Body of pancreas (tissue), 4 donors: ENCODE results near the gene SPOCD1. TPM values are rescaled to one million over a fixed set of nuclear protein-coding genes. Genes with fewer than 3 reads are reported as not detected.
A peak's percentile ranks its signal among the peaks of the same experiment; 100 is the strongest.

ENCODE experiments used
- ATAC-seq: fragments of 150-250 bp; one replicate; pipeline ENCODE4 v1.9.1; 2016
- DNase-seq, 4 donors: peaks; one replicate each; pipeline ENCODE4 v3.0.0-alpha.2; 2019
- H3K27ac ChIP-seq, 4 donors: fragments of 200-600 bp; sonication (generic); 1 replicate in 3 of 4; 2 replicates in 1 of 4; pipeline versions ENCODE4 v1.5.1 to v1.6.1; 2016 to 2019; ENCODE audit warnings: mild to moderate bottlenecking in 1 of 4, mixed read lengths in 1 of 4, moderate library complexity in 1 of 4
- H3K27me3 ChIP-seq, 2 donors: fragments of 200-600 bp; sonication (generic); one replicate each; pipeline ENCODE4 v1.6.0; 2016; ENCODE audit warnings: mild to moderate bottlenecking in 1 of 2
- H3K36me3 ChIP-seq, 2 donors: fragments of 200-600 bp; sonication (generic); replicated peaks in 1 of 2; 2 replicates each; pipeline ENCODE4 v1.5.1; 2016; ENCODE audit warnings: low read depth in 2 of 2; ENCODE audit not compliant: insufficient read depth in 1 of 2
- H3K4me1 ChIP-seq: fragments of 200-600 bp; sonication (generic); one replicate; pipeline ENCODE4 v1.6.0; 2016
- H3K4me3 ChIP-seq, 2 donors: fragments of 200-600 bp; sonication (generic); 1 replicate in 1 of 2; 2 replicates in 1 of 2; pipeline ENCODE4 v1.5.1; 2016 to 2019
- H3K9me3 ChIP-seq, 3 donors: fragments of 200-600 bp; sonication (generic); 1 replicate in 2 of 3; 2 replicates in 1 of 3; pipeline ENCODE4 v1.5.1; 2016
- POLR2A ChIP-seq, 3 donors: fragments of 450-650 bp; IDR thresholded peaks; one replicate each; pipeline ENCODE4 v1.6.1; 2016; ENCODE audit warnings: antibody characterized with exemption in 3 of 3, mild to moderate bottlenecking in 2 of 3
- WGBS, 2 donors: methylation state at CpG; one replicate each; pipeline ENCODE4 v1.1.5; 2017; 5-methylcytosine and 5-hydroxymethylcytosine counted together
- intact Hi-C: fragments of 100-400 bp; cut with DNase I; formaldehyde crosslinking; loops from one replicate; pipeline ENCODE4 v1.15.1; 2023
- total RNA-seq, 2 donors: library from RNA; depleted of rRNA; stranded (reverse); fragments of >200 nt; gene quantifications; one replicate each; pipeline ENCODE4 v1.1.0, GENCODE V29; 2016
- TF ChIP-seq, protein P1 (sequence below), 7 experiments: fragments of 450-650 bp in 4 of 7; fragments of 200-600 bp in 3 of 7; sonication (generic) in 3 of 7; IDR thresholded peaks; one replicate each; pipeline ENCODE4 v1.5.1; 2016 to 2019; ENCODE audit warnings: antibody characterized with exemption in 7 of 7

SPOCD1 gene
- total RNA-seq, 2 donors from 2014 or later, result 0.26 TPM; not detected in 1

DNA sequence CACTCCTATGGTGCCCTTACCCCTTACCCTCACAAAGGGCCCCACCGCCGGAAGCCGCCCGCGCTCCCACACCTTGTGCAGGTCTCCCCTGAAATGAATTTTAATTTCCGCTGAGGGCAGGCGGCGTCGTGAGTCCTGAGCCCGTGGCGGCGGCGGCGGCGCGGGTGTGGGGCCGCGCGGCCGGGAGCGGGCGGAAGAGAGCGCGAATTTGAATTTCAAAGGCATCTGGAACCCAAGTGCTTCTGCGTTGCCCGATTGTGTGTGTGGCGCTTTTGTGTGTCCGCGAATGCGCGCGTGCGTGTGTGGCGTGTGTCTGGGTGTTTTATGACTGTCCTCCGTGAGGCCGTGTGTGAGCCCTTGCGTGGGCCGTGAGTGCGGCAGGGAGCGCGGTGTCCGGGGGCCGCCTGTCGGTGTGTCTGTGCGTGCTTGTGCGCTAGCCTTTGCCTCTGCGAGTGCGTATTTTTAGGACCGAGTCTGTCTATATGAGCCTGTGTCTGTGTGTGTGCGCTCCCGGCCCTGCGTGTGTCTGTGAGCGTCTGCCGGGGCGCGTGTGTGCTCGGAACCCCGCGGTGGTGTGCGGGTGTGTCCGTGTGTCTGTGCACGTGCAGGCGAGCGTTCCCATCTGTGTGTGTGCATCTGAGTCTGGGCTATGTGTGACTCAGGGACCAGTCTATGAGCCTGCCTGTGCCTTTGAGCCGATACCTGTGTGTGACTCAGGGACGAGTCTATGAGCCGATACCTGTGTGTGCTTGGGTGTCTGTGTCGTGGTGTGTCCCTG, 43.7 kb downstream of the SPOCD1 start:
- Histone ChIP-seq H3K9me3 (no peaks in the 10 kb centered on the region), H3K4me1 (peaks cover 17% of the 10 kb centered on the region), H3K4me3 (no peak overlapping the region), H3K27ac (no peak overlapping the region), H3K36me3 (no peaks in the 10 kb centered on the region), H3K27me3 (peaks cover 0 to 19% of the 10 kb centered on the region in 2 donors)
- 11 to 13% methylated on average over 19 to 68 of the region's 68 CpGs for WGBS, 2 donors
- intact Hi-C loops, result no loop called here
- ATAC-seq (peak; percentile 47), DNase-seq (peak in 2 of 4 donors; percentile 17 to 35)
- TF ChIP-seq, protein P1, sequence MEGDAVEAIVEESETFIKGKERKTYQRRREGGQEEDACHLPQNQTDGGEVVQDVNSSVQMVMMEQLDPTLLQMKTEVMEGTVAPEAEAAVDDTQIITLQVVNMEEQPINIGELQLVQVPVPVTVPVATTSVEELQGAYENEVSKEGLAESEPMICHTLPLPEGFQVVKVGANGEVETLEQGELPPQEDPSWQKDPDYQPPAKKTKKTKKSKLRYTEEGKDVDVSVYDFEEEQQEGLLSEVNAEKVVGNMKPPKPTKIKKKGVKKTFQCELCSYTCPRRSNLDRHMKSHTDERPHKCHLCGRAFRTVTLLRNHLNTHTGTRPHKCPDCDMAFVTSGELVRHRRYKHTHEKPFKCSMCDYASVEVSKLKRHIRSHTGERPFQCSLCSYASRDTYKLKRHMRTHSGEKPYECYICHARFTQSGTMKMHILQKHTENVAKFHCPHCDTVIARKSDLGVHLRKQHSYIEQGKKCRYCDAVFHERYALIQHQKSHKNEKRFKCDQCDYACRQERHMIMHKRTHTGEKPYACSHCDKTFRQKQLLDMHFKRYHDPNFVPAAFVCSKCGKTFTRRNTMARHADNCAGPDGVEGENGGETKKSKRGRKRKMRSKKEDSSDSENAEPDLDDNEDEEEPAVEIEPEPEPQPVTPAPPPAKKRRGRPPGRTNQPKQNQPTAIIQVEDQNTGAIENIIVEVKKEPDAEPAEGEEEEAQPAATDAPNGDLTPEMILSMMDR (IDR thresholded peaks at IDR 0.05), result no peak
- no peak for TF ChIP-seq POLR2A (IDR thresholded peaks at IDR 0.05)

DNA sequence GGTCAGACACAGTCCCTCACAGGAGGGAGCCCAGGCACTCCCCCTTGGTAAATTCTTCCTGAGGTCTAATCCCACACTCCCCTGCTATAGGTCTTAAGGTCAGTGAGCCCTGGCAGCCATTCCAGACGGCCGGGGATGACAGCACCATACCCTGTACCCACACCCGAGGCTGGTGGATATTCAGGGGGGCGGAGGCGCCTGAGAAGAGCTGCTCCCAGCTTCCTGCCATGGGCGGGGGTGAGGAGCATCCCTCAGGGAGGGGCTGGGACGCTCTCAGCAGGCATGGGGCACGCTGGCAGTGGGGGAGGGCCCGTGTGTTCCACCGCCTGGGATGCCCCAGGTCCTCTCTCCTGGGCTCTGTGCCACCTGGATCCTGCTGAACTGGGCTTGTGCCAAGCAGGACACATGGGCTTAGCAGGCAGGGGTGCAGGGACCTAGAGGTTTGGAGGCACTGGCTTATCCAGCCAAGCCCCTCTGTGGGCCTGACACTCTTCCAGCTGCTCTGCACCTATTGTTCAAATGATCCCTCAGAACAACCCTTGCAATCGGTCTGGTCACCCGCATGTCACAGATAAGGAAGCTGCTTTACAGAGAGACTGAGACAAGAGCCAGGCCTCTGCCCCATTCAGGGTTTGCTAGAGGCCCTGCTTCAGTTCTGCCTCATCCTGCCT, 46.0 kb downstream of the SPOCD1 start:
- peak in 3 of 4 donors; percentile 33 to 54 (median 53) for DNase-seq
- H3K27me3 ChIP-seq, result peaks cover 0 to 19% of the 10 kb centered on the region in 2 donors
- H3K9me3 ChIP-seq, result no peaks in the 10 kb centered on the region
- no peak overlapping the region for H3K27ac ChIP-seq
- WGBS, 2 donors, result 39 to 45% methylated on average over 2 to 10 of the region's 12 CpGs
- no peak for TF ChIP-seq POLR2A (IDR thresholded peaks at IDR 0.05)
- TF ChIP-seq, protein P1 (IDR thresholded peaks at IDR 0.05), result no peak
- H3K4me3 ChIP-seq, result no peak overlapping the region
- intact Hi-C loops, result no loop called here
- H3K4me1 ChIP-seq, result peaks cover 17% of the 10 kb centered on the region
- peak; percentile 7 for ATAC-seq
- no peaks in the 10 kb centered on the region for H3K36me3 ChIP-seq

DNA sequence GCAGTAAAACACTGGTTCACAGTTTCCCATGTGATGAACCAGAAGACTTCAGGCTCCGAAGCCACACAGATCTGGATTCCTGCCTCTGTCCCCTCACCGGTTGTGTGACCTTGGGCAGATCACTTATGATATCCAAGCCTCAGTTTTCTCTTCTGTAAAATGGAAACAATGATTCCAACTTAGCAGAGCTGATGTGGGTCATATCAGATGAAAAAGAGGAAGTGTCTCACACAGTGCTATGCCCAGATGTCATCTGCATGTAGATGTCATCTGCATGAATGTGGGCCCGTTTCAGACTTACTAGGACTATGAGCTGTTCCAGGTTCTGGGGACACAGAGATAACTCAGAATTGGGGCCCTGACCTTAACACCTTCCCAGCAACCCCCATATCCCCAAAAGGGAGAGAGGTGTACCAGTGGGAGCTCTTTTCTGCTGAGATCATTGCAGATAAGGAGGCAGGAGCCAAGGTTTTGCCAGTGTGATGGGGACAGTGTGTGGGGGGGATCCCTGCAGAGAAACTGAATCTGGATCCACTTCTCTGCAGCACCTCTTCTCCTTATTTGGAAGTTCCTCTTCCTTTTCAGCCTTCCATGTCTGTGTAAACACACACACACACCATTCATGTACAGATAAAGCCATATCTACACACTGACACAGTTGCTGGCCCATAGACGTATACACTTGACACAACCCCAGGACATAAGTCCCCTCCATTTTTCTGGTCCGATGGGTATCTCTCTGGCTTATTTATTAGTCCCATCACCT, 46.7 kb downstream of the SPOCD1 start:
- DNase-seq (no peak), ATAC-seq (no peak)
- peaks cover 0 to 19% of the 10 kb centered on the region in 2 donors for H3K27me3 ChIP-seq
- no peak overlapping the region for H3K4me3 ChIP-seq
- TF ChIP-seq, protein P1 (IDR thresholded peaks at IDR 0.05), result no peak
- no peak for TF ChIP-seq POLR2A (IDR thresholded peaks at IDR 0.05)
- peaks cover 21% of the 10 kb centered on the region for H3K4me1 ChIP-seq
- intact Hi-C loops, result no loop called here
- WGBS, 2 donors, result 45 to 50% methylated on average over 5 of the region's 5 CpGs
- no peaks in the 10 kb centered on the region for H3K36me3 ChIP-seq
- no peaks in the 10 kb centered on the region for H3K9me3 ChIP-seq
- H3K27ac ChIP-seq, result no peak overlapping the region

GRCh38 chr1:31768407-31768907, 47.4 kb downstream of the SPOCD1 start:
- H3K27me3 ChIP-seq, result peaks cover 0 to 19% of the 10 kb centered on the region in 2 donors
- no peak overlapping the region for H3K27ac ChIP-seq
- DNase-seq, result no peak
- ATAC-seq, result no peak
- no peaks in the 10 kb centered on the region for H3K36me3 ChIP-seq
- intact Hi-C loops, result no loop called here
- no peaks in the 10 kb centered on the region for H3K9me3 ChIP-seq
- TF ChIP-seq, protein P1 (IDR thresholded peaks at IDR 0.05), result no peak
- TF ChIP-seq POLR2A (IDR thresholded peaks at IDR 0.05), result no peak
- WGBS, 2 donors, result 25 to 31% methylated on average over 2 of the region's 2 CpGs
- peaks cover 24% of the 10 kb centered on the region for H3K4me1 ChIP-seq
- H3K4me3 ChIP-seq, result no peak overlapping the region
